NCI-H146 treated with DMSO at 0.1 percent for 48 hours (cell line): ENCODE measurements around the gene DGAT2L6.

Experiments used
- DNase-seq: peaks from one replicate; lab custom pipeline; 2025; ENCODE audit not compliant: unreplicated experiment; lab: John Stamatoyannopoulos, UW

DGAT2L6 gene

GRCh38 chrX:70176938-70177533 is at the start of gene DGAT2L6:
DGAT2L6 (plus strand) TSS chrX:70177483; CDS start chrX:70177583, 100 bp downstream.
- no peak for DNase-seq

DNA sequence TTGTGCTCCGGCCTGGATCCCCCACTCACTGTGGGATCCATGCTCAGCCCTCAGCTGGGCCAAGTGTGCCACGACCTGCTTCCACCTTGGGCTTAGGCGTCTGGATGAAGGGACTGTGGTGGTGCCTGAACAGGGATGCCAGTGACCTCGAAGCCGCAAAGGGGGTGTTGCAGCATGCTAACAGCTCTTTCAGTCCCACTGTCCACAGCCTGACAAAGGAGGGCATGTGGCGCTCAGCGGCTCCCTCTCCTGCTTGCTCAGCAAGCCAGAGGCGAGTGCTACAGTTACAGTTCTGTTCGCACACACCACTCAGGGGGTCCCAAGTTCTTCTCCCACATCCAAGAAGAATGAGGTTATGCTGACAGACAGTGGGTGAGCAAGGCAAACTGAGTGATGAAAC is 49.2 kb upstream of the DGAT2L6 start:
- DNase-seq, result no peak

DNA sequence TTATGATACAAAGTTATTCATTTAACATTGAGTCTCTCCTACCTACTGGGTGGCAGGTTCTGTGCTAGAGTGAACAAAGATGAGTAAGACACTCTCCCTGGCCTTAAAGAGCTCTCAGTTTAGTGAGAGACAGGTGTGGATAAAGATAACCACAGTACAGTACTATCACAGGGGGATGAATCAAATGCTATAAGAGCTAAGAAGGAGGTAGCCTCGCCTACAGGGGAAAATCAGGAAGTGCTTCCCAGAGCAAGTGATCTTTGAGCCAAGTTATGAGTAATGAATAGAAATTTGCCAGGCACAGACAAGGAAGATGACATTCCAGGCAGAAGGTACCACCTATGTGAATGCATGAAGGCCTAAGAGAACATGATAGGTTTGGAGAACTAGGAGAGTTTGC is 47.5 kb upstream of the DGAT2L6 start:
- no peak for DNase-seq

- no peak for DNase-seq
These were observed 45.1 kb upstream of the DGAT2L6 start for GRCh38 chrX:70132224-70132623.

GRCh38 chrX:70132877-70133302 is 44.4 kb upstream of the DGAT2L6 start:
- DNase-seq, result no peak

- peak; percentile 81 for DNase-seq
These were observed 43.8 kb upstream of the DGAT2L6 start, which contains the start of gene IGBP1 for GRCh38 chrX:70133303-70134115. IGBP1 (plus strand) TSS chrX:70133447; CDS start chrX:70133948, 501 bp downstream.

DNA sequence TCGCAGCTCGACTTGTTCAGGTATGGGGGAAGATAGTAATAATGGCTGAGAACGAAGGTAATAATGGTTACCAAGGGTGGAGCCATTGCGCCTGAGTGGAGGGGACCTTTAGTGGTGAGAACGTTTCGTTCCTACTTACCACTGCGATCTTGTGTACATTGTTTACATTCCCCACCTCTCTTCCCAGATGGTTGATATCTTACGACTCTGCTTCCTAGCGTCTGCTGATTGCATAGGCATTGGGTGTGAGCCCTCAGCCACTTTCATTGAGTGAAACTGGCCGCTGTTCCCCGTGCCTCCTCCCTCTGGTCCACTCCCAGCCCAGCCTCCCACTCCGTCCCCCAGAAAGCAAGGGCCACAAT is 43.2 kb upstream of the DGAT2L6 start:
- no peak for DNase-seq

GRCh38 chrX:70138622-70139021 is 38.7 kb upstream of the DGAT2L6 start:
- DNase-seq, result no peak

GRCh38 chrX:70139736-70140135 is 37.5 kb upstream of the DGAT2L6 start:
- no peak for DNase-seq

DNA sequence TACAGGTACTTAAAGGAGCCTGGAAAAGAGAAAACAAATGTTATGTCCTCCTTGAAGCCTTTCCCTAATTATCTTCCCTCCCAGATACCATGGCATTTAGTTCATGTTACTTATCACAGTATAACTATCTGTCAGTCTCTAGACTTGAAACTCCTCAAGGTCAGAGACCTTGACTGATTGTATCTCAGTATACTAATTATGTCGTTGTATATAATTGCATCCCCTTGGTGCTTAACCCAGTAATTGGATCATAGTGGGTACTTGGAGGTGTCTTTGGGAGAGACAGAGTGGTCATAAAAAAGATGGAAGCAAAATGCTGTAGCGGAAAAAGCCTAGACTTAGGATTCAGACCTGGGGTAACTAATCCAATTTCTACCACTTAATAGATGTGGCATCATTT is 35.9 kb upstream of the DGAT2L6 start:
- no peak for DNase-seq

- DNase-seq, result no peak
These were observed 10.4 kb upstream of the DGAT2L6 start for GRCh38 chrX:70166601-70167590.

DNA sequence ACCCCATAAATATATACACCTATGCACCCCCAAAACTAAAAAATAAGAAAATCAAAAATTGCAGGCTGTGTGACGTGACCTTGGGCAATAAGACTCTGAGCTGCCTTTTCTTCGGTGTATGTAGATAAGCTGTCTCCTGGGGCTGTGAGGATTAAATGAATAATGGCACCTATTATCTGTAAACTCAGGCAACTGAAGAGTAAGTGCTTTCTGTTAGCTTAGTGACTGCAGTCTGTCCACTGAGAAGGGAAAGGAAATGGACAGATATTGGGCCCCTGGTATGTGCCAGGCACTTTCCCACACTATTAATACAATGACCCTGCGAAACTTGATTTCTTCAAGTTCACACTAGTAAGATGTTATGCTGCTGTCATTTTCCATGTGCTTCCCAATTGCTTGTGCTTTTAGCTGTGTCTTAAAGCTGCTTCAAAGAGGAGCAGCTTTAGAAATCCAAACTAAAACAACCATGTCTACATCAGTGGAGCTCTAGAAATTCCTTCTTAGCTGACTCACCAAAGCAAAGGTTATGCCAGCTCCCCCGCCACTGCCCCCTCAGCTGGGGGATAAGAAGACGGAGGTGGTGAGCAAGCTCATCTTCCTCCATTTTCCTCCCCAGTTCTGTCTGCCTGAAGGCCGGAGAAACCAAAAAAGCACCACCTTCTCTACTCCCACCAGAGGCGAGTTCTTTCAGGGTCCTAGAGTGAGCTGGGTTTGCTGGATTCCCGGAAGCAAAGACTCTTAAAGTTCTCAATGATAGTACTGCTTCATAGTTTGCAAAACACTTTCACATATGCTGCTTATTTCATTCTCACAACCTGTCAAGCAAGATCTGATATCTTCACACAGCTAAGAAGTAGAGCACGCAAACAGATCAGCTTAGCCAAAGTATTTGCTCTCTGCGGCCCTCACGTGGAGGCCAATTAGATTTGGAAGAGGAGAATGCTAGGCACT is 8.8 kb upstream of the DGAT2L6 start:
- DNase-seq, result peak; percentile 54

- DNase-seq, result no peak
These were observed 8.0 kb upstream of the DGAT2L6 start for GRCh38 chrX:70169281-70169680.

DNA sequence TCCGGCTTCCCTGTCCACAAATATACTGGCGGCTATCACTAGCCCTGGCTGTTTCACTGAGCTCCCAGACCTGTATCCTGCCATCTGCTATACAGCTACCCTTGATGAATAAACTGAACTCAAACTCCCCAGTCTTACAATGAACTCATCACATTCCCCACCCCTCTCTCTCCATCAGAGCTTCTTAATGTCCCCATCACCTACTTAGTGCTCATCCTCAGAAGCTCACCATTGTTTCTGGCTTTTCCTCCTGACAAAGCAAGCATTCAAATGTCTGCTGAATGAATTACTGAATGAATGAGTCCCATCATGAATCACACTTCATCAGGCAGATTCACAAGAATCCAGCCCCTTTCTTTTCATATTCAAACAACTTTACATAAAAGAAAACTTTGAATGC is 5.7 kb upstream of the DGAT2L6 start:
- DNase-seq, result no peak

- no peak for DNase-seq
These were observed 5.1 kb upstream of the DGAT2L6 start for GRCh38 chrX:70172221-70172620.

DNA sequence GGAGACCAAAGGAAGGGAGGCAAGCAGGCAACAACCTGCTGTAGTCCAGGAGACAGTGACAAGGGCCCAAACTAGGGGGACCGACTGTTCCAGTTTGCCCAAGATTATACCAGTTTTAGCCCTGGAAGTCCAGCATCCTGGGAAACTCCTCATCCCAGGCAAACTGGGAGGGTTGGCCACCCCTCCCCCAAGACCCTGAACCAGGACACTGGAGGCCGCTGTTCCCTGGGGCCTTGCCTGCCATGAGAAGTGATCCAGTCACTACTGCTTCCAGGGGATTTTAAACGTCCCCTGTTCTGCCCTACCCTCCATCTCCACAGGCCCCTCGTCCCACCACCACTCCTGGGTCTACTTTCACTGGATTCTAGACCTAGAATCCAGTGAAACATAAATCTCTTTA is 4.3 kb upstream of the DGAT2L6 start:
- DNase-seq, result no peak

DNA sequence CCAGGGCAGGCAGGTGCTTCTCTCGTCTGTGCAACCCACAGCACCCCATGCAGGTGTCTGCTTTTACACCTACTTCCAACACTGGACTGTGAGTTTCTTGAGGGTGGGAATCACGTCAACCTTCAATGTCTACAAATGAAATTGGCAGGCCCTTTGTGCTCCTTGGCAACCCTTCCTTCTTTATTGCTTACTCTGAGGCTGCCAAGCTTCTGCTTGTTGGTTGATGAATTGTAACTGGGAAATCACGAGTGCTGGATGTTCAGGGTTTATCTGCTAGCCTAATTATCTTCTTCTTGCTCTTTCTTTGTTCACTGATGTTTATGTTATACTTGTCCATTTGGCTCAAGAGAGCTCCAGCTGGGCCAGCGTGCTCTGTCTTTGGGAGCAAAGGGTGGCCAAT is 2.5 kb upstream of the DGAT2L6 start:
- DNase-seq, result peak; percentile 68

DNA sequence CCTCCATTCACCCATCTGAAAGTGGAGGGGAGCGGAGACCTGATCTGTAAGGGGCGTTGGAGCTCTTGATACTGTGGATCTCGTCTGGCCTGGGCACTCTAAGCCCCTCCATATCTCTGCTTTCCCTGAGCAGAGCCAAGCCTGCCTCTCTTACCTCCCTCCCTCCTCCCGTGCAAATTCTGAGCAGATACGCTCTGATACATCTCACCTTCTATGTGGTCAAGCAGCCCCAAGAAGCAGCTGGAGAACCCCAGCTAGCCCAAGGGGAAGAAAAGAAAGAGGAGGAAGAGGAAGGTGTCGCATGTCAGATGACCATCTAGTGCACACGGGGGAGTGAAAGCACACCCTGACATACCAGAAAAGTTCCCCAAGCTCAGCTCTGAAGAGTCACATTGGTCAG is 1.9 kb upstream of the DGAT2L6 start:
- DNase-seq, result no peak

- DNase-seq, result no peak
These were observed 5.8 kb downstream of the DGAT2L6 start for GRCh38 chrX:70183091-70183490.

GRCh38 chrX:70190225-70190624 is 12.9 kb downstream of the DGAT2L6 start:
- no peak for DNase-seq
